Left hindlimb (tissue), 1 donor: Measurements from ENCODE around the gene OTOA.
"Not testable (repeated sequence)": the region's sequence is repeated elsewhere in the genome, so short reads cannot be mapped to it uniquely, and the experiment has no call there.

ENCODE experiments used
- DNase-seq: peaks from one replicate; pipeline ENCODE4 v3.0.0-alpha.2; 2018

Gene OTOA

GRCh38 chr16:21727344-21727743 is 63.6 kb downstream of the OTOA start:
- DNase-seq, result no peak

- DNase-seq, result not testable (repeated sequence)
Observed at GRCh38 chr16:21731233-21731632, 67.5 kb downstream of the OTOA start.

GRCh38 chr16:21740637-21741036 is 76.9 kb downstream of the OTOA start:
- DNase-seq, result not testable (repeated sequence)

- not testable (repeated sequence) for DNase-seq
Observed at GRCh38 chr16:21756192-21757079, 92.7 kb downstream of the OTOA start.

GRCh38 chr16:21757080-21757671 is 93.4 kb downstream of the OTOA start:
- not testable (repeated sequence) for DNase-seq

- not testable (repeated sequence) for DNase-seq
Observed at GRCh38 chr16:21768280-21768679, 104.5 kb downstream of the OTOA start.

- DNase-seq, result not testable (repeated sequence)
Observed at GRCh38 chr16:21768810-21769209, 105.0 kb downstream of the OTOA start.

- DNase-seq, result not testable (repeated sequence)
Observed at GRCh38 chr16:21769284-21769683, 105.5 kb downstream of the OTOA start.

- DNase-seq, result not testable (repeated sequence)
Observed at GRCh38 chr16:21770584-21770983, 106.8 kb downstream of the OTOA start.

GRCh38 chr16:21772547-21773206 is 108.9 kb downstream of the OTOA start:
- DNase-seq, result not testable (repeated sequence)

- not testable (repeated sequence) for DNase-seq
Observed at GRCh38 chr16:21773207-21773553, 109.4 kb downstream of the OTOA start.

- DNase-seq, result not testable (repeated sequence)
Observed at GRCh38 chr16:21780525-21780924, 116.8 kb downstream of the OTOA start.

GRCh38 chr16:21790506-21790905 is 126.7 kb downstream of the OTOA start:
- DNase-seq, result not testable (repeated sequence)

- not testable (repeated sequence) for DNase-seq
Observed at GRCh38 chr16:21793310-21793709, 129.5 kb downstream of the OTOA start.

- DNase-seq, result not testable (repeated sequence)
Observed at GRCh38 chr16:21798601-21799000, 134.8 kb downstream of the OTOA start.

GRCh38 chr16:21801538-21802374 is 138.0 kb downstream of the OTOA start:
- DNase-seq, result not testable (repeated sequence)

GRCh38 chr16:21802375-21802663 is 138.6 kb downstream of the OTOA start:
- DNase-seq, result not testable (repeated sequence)
